ENCODE data around the gene HRH1.
"Not testable (repeated sequence)": the region's sequence is repeated elsewhere in the genome, so short reads cannot be mapped to it uniquely, and the experiment has no call there.

DNA sequence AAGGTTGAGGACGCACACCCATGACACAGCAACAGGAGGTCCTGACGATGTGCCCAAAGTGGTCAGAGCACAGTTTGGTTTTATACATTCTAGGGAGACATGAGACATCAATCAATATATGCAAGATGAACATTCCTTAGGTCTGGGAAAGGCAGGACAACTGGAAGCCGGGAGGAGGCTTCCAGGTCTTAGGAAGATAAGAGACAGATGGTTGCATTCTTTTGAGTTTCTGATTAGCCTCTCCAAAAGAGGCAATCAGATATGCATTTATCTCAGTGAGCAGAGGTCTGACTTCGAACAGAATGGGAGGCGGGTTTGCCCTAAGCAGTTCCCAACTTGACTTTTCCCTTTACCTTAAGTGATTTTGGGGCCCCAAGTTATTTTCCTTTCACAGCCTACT, 101.2 kb downstream of the HRH1 start:
- TF ChIP-seq, protein P1, sequence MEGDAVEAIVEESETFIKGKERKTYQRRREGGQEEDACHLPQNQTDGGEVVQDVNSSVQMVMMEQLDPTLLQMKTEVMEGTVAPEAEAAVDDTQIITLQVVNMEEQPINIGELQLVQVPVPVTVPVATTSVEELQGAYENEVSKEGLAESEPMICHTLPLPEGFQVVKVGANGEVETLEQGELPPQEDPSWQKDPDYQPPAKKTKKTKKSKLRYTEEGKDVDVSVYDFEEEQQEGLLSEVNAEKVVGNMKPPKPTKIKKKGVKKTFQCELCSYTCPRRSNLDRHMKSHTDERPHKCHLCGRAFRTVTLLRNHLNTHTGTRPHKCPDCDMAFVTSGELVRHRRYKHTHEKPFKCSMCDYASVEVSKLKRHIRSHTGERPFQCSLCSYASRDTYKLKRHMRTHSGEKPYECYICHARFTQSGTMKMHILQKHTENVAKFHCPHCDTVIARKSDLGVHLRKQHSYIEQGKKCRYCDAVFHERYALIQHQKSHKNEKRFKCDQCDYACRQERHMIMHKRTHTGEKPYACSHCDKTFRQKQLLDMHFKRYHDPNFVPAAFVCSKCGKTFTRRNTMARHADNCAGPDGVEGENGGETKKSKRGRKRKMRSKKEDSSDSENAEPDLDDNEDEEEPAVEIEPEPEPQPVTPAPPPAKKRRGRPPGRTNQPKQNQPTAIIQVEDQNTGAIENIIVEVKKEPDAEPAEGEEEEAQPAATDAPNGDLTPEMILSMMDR (IDR thresholded peaks at IDR 0.05) = not testable (repeated sequence)
- not testable (repeated sequence) for TF ChIP-seq EZH2phosphoT487 (IDR thresholded peaks at IDR 0.05)
